ENCODE measurements around the gene ATP10B. TPM values are rescaled to one million over a fixed set of nuclear protein-coding genes. Genes with fewer than 3 reads are reported as not detected.
"Not testable (repeated sequence)": the region's sequence is repeated elsewhere in the genome, so short reads cannot be mapped to it uniquely, and the experiment has no call there.

Gene ATP10B, protein sequence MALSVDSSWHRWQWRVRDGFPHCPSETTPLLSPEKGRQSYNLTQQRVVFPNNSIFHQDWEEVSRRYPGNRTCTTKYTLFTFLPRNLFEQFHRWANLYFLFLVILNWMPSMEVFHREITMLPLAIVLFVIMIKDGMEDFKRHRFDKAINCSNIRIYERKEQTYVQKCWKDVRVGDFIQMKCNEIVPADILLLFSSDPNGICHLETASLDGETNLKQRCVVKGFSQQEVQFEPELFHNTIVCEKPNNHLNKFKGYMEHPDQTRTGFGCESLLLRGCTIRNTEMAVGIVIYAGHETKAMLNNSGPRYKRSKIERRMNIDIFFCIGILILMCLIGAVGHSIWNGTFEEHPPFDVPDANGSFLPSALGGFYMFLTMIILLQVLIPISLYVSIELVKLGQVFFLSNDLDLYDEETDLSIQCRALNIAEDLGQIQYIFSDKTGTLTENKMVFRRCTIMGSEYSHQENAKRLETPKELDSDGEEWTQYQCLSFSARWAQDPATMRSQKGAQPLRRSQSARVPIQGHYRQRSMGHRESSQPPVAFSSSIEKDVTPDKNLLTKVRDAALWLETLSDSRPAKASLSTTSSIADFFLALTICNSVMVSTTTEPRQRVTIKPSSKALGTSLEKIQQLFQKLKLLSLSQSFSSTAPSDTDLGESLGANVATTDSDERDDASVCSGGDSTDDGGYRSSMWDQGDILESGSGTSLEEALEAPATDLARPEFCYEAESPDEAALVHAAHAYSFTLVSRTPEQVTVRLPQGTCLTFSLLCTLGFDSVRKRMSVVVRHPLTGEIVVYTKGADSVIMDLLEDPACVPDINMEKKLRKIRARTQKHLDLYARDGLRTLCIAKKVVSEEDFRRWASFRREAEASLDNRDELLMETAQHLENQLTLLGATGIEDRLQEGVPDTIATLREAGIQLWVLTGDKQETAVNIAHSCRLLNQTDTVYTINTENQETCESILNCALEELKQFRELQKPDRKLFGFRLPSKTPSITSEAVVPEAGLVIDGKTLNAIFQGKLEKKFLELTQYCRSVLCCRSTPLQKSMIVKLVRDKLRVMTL (N-terminal part only)
- under 0.01 TPM for total RNA-seq

DNA sequence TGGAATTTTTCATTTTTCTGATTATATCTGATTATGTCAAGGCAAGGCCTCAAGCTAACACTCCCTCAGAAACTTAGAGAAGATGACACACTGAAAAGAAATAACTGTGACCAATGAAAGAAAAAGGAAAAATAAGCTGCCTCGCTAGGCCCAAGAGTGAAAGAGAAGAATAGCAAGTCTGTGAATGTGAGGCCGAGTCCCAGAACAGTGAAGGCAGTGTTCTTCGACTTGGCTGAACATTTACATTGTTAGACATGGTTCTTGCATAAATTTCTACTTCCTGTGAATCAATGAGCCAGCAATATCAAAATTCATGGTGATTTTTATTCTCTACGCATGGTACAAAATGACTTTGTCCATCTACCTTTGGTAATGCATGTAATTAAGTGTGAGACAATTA is at the start of gene ATP10B:
Gene ATP10B, minus strand, starts transcription at position 163 of the 400 bp plus-strand sequence. CDS start 164,137 bp downstream, outside the sequence.
- Histone ChIP-seq H3K27ac (ENCODE audit: low read depth, low read length) (no peak within 1 kb of the TSS), H3K9ac (ENCODE audit: low read depth in 1 of 3, low read length in 3 of 3) (no peak within 1 kb of the TSS), H3K9me3 (ENCODE audit: control insufficient read depth in 3 of 3, low read length in 3 of 3) (no peaks in the 10 kb centered on the region), H3K36me3 (ENCODE audit: control insufficient read depth in 3 of 3, insufficient read depth in 3 of 3, low read length in 3 of 3) (no peaks in the 10 kb centered on the region), H3K27me3 (ENCODE audit: control insufficient read depth in 3 of 3, insufficient read depth in 3 of 3, low read length in 3 of 3) (no peaks in the 10 kb centered on the region), H3K4me3 (ENCODE audit: low read length in 3 of 3) (no peak within 1 kb of the TSS), H3K4me1 (ENCODE audit: control insufficient read depth in 3 of 3, insufficient read depth in 3 of 3, low read length in 3 of 3) (no peaks in the 10 kb centered on the region)

DNA sequence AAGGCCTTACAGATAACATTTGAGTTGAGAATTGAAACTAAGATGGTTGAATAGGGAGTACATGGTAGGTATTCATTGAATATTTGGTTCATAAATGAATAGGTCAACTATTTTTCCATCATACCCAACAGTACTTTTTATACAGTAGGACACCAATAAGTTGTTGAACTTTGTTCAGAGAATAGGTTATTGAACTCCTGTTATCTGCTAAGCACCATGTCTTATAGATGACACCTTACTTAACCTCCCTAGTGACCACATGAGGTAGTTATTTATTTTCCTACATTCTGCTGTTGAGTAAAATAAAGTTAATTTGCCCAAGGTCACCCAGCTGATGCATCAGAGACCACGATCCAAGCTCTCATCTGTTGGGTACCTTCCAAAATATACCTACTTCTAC is 49.6 kb upstream of the ATP10B start:
- H3K9me3 ChIP-seq (ENCODE audit: control insufficient read depth in 3 of 3, low read length in 3 of 3) = no peaks in the 10 kb centered on the region
- H3K27ac ChIP-seq (ENCODE audit: low read depth, low read length) = no peak overlapping the region
- no peak overlapping the region for H3K4me3 ChIP-seq (ENCODE audit: low read length in 3 of 3)
- no peaks in the 10 kb centered on the region for H3K4me1 ChIP-seq (ENCODE audit: control insufficient read depth in 3 of 3, insufficient read depth in 3 of 3, low read length in 3 of 3)
- H3K36me3 ChIP-seq (ENCODE audit: control insufficient read depth in 3 of 3, insufficient read depth in 3 of 3, low read length in 3 of 3) = no peaks in the 10 kb centered on the region
- H3K27me3 ChIP-seq (ENCODE audit: control insufficient read depth in 3 of 3, insufficient read depth in 3 of 3, low read length in 3 of 3) = peaks cover 0 to 3% (median 0%) of the 10 kb centered on the region in 3 donors
- H3K9ac ChIP-seq (ENCODE audit: low read depth in 1 of 3, low read length in 3 of 3) = no peak overlapping the region

DNA sequence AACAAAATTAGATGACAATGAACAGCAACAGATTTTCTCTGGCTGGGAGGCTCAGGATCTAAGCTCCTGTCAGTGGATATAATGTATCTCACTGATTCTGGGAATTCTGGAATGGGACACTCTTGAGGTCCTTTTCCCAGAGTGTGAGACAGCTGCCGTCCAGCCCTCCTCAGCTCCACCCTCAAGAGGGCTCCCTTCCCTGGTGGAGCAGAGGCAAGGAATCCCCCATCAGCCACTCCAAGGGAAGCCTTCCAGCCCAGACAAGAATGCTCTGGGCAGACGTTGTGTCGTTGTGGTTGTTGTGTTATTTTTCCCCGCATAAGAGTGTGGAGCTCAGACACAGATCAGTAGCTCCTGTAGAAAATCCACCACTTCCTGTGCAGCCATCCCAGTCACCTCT is 47.7 kb upstream of the ATP10B start:
- Histone ChIP-seq H3K9me3 (ENCODE audit: control insufficient read depth in 3 of 3, low read length in 3 of 3) (no peaks in the 10 kb centered on the region), H3K9ac (ENCODE audit: low read depth in 1 of 3, low read length in 3 of 3) (no peak overlapping the region), H3K4me1 (ENCODE audit: control insufficient read depth in 3 of 3, insufficient read depth in 3 of 3, low read length in 3 of 3) (no peaks in the 10 kb centered on the region), H3K4me3 (ENCODE audit: low read length in 3 of 3) (no peak overlapping the region), H3K27ac (ENCODE audit: low read depth, low read length) (no peak overlapping the region), H3K36me3 (ENCODE audit: control insufficient read depth in 3 of 3, insufficient read depth in 3 of 3, low read length in 3 of 3) (no peaks in the 10 kb centered on the region), H3K27me3 (ENCODE audit: control insufficient read depth in 3 of 3, insufficient read depth in 3 of 3, low read length in 3 of 3) (peaks cover 0 to 3% (median 0%) of the 10 kb centered on the region in 3 donors)

DNA sequence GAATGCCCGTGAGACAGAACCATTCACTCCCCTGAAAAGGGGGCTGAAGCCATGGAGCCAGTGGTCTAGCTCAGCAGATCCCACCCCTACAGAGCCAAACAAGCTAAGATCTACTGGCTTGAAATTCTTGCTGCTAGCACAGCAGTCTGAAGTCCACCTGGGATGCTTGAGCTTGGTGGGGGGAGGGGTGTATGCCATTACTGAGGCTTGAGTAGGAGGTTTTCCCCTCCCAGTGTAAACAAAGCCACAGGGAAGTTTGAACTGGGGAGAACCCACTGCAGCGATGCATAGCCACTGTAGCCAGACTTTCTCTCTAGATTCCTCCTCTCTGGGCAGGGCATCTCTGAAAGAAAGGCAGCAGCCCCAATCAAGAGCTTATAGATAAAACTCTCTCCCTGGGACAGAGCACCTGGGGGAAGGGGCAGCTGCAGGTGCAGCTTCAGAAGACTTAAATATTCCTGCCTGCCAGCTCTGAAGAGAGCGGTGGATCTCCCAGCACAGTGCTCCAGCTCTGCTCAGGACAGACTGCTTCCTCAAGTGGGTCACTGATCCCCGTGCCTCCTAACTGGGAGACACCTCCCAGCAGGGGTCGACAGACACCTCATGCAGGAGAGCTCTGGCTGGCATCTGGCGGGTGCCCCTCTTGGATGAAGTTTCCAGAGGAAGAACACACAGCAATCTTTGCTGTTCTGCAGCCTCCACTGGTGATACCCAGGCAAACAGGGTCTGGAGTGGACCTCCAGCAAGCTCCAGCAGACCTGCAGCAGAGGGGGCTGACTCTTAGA is 41.4 kb upstream of the ATP10B start:
- H3K27me3 ChIP-seq (ENCODE audit: control insufficient read depth in 3 of 3, insufficient read depth in 3 of 3, low read length in 3 of 3); H3K9me3 ChIP-seq (ENCODE audit: control insufficient read depth in 3 of 3, low read length in 3 of 3); H3K27ac ChIP-seq (ENCODE audit: low read depth, low read length); H3K36me3 ChIP-seq (ENCODE audit: control insufficient read depth in 3 of 3, insufficient read depth in 3 of 3, low read length in 3 of 3); H3K4me1 ChIP-seq (ENCODE audit: control insufficient read depth in 3 of 3, insufficient read depth in 3 of 3, low read length in 3 of 3); H3K4me3 ChIP-seq (ENCODE audit: low read length in 3 of 3); H3K9ac ChIP-seq (ENCODE audit: low read depth in 1 of 3, low read length in 3 of 3): not testable (repeated sequence)

DNA sequence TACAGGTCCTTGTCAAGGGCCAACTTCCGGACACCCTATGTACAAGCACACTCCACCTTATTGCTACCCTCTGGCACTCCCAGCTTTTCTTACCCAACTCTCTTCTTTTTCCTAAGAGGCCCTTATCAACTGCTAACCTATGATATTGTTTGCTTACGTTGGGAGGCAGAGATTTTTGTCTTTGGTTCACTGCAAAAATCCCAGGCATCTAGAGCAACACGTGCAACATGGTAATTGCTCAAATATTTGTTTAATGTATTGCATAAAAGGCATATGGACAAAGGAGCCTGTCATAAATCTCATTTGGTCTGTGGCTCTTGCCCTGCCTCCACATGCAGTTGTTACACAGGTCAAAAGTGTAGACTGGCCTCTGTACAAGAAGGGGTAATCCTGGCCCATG is 35.8 kb upstream of the ATP10B start:
- Histone ChIP-seq H3K27me3 (ENCODE audit: control insufficient read depth in 3 of 3, insufficient read depth in 3 of 3, low read length in 3 of 3) (no peaks in the 10 kb centered on the region), H3K36me3 (ENCODE audit: control insufficient read depth in 3 of 3, insufficient read depth in 3 of 3, low read length in 3 of 3) (no peaks in the 10 kb centered on the region), H3K27ac (ENCODE audit: low read depth, low read length) (no peak overlapping the region), H3K9me3 (ENCODE audit: control insufficient read depth in 3 of 3, low read length in 3 of 3) (no peaks in the 10 kb centered on the region), H3K9ac (ENCODE audit: low read depth in 1 of 3, low read length in 3 of 3) (no peak overlapping the region), H3K4me3 (ENCODE audit: low read length in 3 of 3) (no peak overlapping the region), H3K4me1 (ENCODE audit: control insufficient read depth in 3 of 3, insufficient read depth in 3 of 3, low read length in 3 of 3) (no peaks in the 10 kb centered on the region)

DNA sequence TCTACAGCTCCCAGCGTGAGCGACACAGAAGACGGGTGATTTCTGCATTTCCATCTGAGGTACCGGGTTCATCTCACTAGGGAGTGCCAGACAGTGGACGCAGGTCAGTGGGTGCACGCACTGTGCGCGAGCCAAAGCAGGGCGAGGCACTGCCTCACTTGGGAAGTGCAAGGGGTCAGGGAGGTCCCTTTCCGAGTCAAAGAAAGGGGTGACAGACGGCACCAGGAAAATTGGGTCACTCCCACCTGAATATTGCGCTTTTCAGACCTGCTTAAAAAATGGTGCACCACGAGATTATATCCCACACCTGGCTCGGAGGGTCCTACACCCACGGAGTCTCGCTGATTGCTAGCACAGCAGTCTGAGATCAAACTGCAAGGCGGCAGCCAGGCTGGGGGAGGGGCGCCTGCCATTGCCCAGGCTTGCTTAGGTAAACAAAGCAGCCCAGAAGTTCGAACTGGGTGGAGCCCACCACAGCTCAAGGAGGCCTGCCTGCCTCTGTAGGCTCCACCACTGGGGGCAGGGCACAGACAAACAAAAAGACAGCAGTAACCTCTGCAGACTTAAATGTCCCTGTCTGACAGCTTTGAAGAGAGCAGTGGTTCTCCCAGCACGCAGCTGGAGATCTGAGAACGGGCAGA is 21.7 kb upstream of the ATP10B start:
- not testable (repeated sequence) for H3K36me3 ChIP-seq (ENCODE audit: control insufficient read depth in 3 of 3, insufficient read depth in 3 of 3, low read length in 3 of 3); H3K9ac ChIP-seq (ENCODE audit: low read depth in 1 of 3, low read length in 3 of 3); H3K27me3 ChIP-seq (ENCODE audit: control insufficient read depth in 3 of 3, insufficient read depth in 3 of 3, low read length in 3 of 3); H3K4me3 ChIP-seq (ENCODE audit: low read length in 3 of 3); H3K4me1 ChIP-seq (ENCODE audit: control insufficient read depth in 3 of 3, insufficient read depth in 3 of 3, low read length in 3 of 3); H3K9me3 ChIP-seq (ENCODE audit: control insufficient read depth in 3 of 3, low read length in 3 of 3); H3K27ac ChIP-seq (ENCODE audit: low read depth, low read length)

DNA sequence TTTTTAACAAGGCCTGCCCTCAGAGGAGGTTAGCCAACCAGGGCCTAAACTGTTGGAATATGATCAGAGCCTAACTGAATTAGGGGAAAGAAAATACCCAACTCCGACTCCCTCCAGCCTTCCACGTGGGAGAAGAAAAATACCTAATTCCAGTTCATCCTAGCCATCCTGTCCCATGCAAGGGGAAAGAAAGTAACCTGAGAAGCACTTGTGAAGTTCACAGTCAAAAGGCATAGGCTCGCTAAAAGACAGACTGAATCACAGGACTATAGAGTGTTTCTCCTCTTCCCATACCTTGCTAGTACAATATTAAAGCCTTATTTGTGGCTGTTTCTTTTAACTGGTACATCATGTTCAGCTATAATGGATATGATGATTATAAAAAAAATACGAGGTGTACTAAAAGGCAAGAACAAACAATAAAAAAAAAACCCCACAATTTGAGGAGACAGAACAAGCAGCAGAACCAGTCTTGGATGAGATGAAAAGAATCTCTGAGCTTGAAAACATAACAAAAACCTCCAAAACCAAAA is 18.0 kb upstream of the ATP10B start:
- no peaks in the 10 kb centered on the region for H3K27me3 ChIP-seq (ENCODE audit: control insufficient read depth in 3 of 3, insufficient read depth in 3 of 3, low read length in 3 of 3)
- H3K36me3 ChIP-seq (ENCODE audit: control insufficient read depth in 3 of 3, insufficient read depth in 3 of 3, low read length in 3 of 3) = no peaks in the 10 kb centered on the region
- no peak overlapping the region for H3K9ac ChIP-seq (ENCODE audit: low read depth in 1 of 3, low read length in 3 of 3)
- H3K4me3 ChIP-seq (ENCODE audit: low read length in 3 of 3) = no peak overlapping the region
- no peak overlapping the region for H3K27ac ChIP-seq (ENCODE audit: low read depth, low read length)
- no peaks in the 10 kb centered on the region for H3K4me1 ChIP-seq (ENCODE audit: control insufficient read depth in 3 of 3, insufficient read depth in 3 of 3, low read length in 3 of 3)
- H3K9me3 ChIP-seq (ENCODE audit: control insufficient read depth in 3 of 3, low read length in 3 of 3) = no peaks in the 10 kb centered on the region

DNA sequence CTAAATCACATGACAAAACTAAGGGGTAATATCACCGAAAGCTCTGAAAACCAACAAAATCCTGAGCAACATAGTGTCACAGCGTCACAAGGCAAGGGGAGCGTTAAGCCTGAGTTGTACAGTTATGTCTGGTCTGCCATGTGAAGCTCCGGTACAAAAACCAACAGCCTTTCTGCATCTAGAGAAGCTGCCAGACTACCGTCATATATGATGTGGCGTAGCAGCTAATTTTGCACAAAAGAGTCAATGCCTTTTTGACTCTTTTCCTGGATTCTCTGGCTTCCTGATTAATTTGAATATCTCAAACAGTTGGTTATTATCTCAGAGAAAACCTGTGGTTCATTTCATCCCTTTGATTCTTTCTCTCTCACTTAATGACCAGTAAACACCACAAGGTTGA is 16.0 kb upstream of the ATP10B start:
- no peak overlapping the region for H3K9ac ChIP-seq (ENCODE audit: low read depth in 1 of 3, low read length in 3 of 3)
- no peak overlapping the region for H3K4me3 ChIP-seq (ENCODE audit: low read length in 3 of 3)
- no peaks in the 10 kb centered on the region for H3K36me3 ChIP-seq (ENCODE audit: control insufficient read depth in 3 of 3, insufficient read depth in 3 of 3, low read length in 3 of 3)
- no peak overlapping the region for H3K27ac ChIP-seq (ENCODE audit: low read depth, low read length)
- H3K4me1 ChIP-seq (ENCODE audit: control insufficient read depth in 3 of 3, insufficient read depth in 3 of 3, low read length in 3 of 3) = no peaks in the 10 kb centered on the region
- no peaks in the 10 kb centered on the region for H3K27me3 ChIP-seq (ENCODE audit: control insufficient read depth in 3 of 3, insufficient read depth in 3 of 3, low read length in 3 of 3)
- no peaks in the 10 kb centered on the region for H3K9me3 ChIP-seq (ENCODE audit: control insufficient read depth in 3 of 3, low read length in 3 of 3)

DNA sequence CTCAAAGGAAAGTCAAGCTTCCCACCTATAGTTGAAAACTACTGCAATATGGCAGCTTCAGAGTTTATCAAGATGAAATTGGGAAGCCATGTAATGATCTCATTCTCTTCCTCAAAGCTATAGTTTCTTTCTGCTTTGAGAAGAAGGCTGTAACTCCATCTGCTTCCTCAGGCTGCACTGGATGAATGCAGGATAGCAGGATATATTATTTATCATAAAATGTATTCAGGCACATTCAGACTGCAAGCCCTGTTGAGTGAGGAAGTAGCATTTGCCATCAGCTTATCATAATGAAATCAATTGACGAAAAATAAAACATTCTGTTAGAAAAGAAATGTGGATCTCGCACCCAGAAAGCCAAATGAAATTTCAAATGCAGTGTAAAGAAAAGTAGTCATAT is 560 bp downstream of the ATP10B start:
- Histone ChIP-seq H3K9ac (ENCODE audit: low read depth in 1 of 3, low read length in 3 of 3) (no peak overlapping the region), H3K27me3 (ENCODE audit: control insufficient read depth in 3 of 3, insufficient read depth in 3 of 3, low read length in 3 of 3) (no peaks in the 10 kb centered on the region), H3K27ac (ENCODE audit: low read depth, low read length) (no peak overlapping the region), H3K4me1 (ENCODE audit: control insufficient read depth in 3 of 3, insufficient read depth in 3 of 3, low read length in 3 of 3) (no peaks in the 10 kb centered on the region), H3K36me3 (ENCODE audit: control insufficient read depth in 3 of 3, insufficient read depth in 3 of 3, low read length in 3 of 3) (no peaks in the 10 kb centered on the region), H3K9me3 (ENCODE audit: control insufficient read depth in 3 of 3, low read length in 3 of 3) (no peaks in the 10 kb centered on the region), H3K4me3 (ENCODE audit: low read length in 3 of 3) (no peak overlapping the region)
